ENCODE measurements around the gene GPR61.

The GPR61 gene

DNA sequence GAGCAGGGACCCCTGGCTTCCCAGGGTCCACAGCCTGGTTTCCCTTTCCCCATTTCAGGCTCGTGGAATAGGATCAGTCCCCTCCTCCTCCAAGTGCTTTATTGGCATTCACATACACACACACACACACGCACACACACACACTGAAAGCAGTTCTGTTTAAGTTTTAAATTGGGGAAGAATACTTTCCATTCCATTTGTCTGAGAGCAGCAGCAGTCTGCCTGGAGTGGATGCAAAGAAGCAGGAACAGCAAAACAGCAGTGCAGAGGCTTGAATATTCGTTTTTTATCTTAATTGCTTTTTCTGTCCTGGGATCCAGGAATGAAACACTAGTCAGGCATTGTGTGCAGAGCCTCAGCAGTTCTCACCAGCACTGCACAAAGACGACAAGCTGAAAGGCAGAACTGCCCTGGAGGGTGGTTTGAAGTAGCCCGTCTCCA lies 38.7 kb upstream of the GPR61 start:
- H3K36me3 ChIP-seq (ENCODE audit: control insufficient read depth in 4 of 4, insufficient read depth in 4 of 4, low read length in 3 of 4) = peaks cover 6 to 42% (median 26%) of the 10 kb centered on the region in 4 experiments
- WGBS (ENCODE audit: insufficient coverage) = 95% methylated on average over 4 of the region's 5 CpGs
- ChIA-PET POLR2A (no interaction called here), CTCF (interaction anchor here (11.1 to 39.1 kb wide), 4 partner anchors 3 to 33 kb away, joined by 90 to 1203 read pairs (median 232); partner anchors contain the start of genes AMIGO1, ATXN7L2, CYB561D1 and GPR61)
- H3K4me1 ChIP-seq (ENCODE audit: control extremely low read depth in 1 of 4, control insufficient read depth in 4 of 4, insufficient read depth in 4 of 4, low read length in 3 of 4) = peaks cover 0 to 23% (median 13%) of the 10 kb centered on the region in 4 experiments
- H3K27me3 ChIP-seq (replicated peaks in 2 of 5; ENCODE audit: control insufficient read depth in 4 of 5, insufficient read depth in 5 of 5, low read length in 4 of 5) = no peaks in the 10 kb centered on the region
- H3K4me3 ChIP-seq (ENCODE audit: control insufficient read depth in 1 of 7, extremely low read depth in 1 of 7, insufficient read depth in 4 of 7, low read depth in 2 of 7, low read length in 6 of 7) = no peak overlapping the region
- no peaks in the 10 kb centered on the region for H3K9me3 ChIP-seq (ENCODE audit: control extremely low read depth in 1 of 5, control insufficient read depth in 4 of 5, insufficient read depth in 2 of 5, low read depth in 1 of 5, low read length in 4 of 5)
- DNase-seq = no peak
- H3K27ac ChIP-seq (ENCODE audit: insufficient read depth in 1 of 2, low read depth in 1 of 2, low read length in 2 of 2, poor library complexity in 1 of 2, severe bottlenecking in 2 of 2) = no peak overlapping the region

DNA sequence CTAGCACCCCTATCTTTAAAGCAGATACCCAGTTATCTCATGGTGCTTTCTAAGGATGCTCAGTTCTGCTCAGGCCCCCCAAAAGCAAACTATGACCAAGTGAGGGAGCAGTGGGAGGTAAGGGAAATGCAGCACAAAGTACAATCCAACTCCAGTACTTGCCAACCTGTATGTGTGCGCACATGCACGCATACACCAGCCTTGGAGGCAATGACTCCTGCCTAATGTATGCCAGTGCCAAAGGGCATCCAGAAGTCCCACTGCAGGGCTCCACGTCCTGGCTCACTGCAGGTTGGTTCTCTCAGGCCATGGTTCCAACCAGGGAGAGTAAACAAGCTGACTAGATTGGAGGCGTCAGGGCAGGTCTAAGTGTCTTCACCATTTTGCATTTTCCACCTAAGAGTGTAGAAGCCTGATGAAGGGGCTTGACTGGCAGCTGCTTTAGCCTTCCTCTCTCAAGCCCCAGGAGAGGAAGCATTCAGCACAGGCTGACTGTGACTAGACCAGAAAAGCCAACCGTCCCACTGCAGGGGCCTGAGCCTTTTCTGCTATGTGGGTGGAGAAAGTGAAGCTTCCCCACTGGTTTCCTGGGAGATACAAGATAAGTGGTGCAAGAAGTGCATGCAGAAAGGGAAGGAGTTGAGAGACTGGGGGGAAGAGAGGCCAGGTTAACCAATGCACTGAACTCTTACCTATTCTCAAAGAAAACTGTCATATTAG lies 37.9 kb upstream of the GPR61 start:
- no peak overlapping the region for H3K4me3 ChIP-seq (ENCODE audit: control insufficient read depth in 1 of 7, extremely low read depth in 1 of 7, insufficient read depth in 4 of 7, low read depth in 2 of 7, low read length in 6 of 7)
- CTCF ChIA-PET = interaction anchor here (2.8 to 39.1 kb wide), 4 partner anchors 10 to 32 kb away, joined by 8 to 1203 read pairs (median 161); partner anchors contain the start of genes ATXN7L2, CYB561D1 and GPR61
- H3K9me3 ChIP-seq (ENCODE audit: control extremely low read depth in 1 of 5, control insufficient read depth in 4 of 5, insufficient read depth in 2 of 5, low read depth in 1 of 5, low read length in 4 of 5) = no peaks in the 10 kb centered on the region
- WGBS (ENCODE audit: insufficient coverage) = 76% methylated on average over 5 of the region's 5 CpGs
- peak in 1 of 3 donors; percentile 29 for DNase-seq
- H3K4me1 ChIP-seq (ENCODE audit: control extremely low read depth in 1 of 4, control insufficient read depth in 4 of 4, insufficient read depth in 4 of 4, low read length in 3 of 4) = peaks cover 0 to 23% (median 13%) of the 10 kb centered on the region in 4 experiments
- H3K36me3 ChIP-seq (ENCODE audit: control insufficient read depth in 4 of 4, insufficient read depth in 4 of 4, low read length in 3 of 4) = peaks cover 2 to 33% (median 20%) of the 10 kb centered on the region in 4 experiments
- no peak overlapping the region for H3K27ac ChIP-seq (ENCODE audit: insufficient read depth in 1 of 2, low read depth in 1 of 2, low read length in 2 of 2, poor library complexity in 1 of 2, severe bottlenecking in 2 of 2)
- POLR2A ChIA-PET = no interaction called here
- H3K27me3 ChIP-seq (replicated peaks in 2 of 5; ENCODE audit: control insufficient read depth in 4 of 5, insufficient read depth in 5 of 5, low read length in 4 of 5) = peaks cover 0 to 2% (median 0%) of the 10 kb centered on the region in 5 experiments

DNA sequence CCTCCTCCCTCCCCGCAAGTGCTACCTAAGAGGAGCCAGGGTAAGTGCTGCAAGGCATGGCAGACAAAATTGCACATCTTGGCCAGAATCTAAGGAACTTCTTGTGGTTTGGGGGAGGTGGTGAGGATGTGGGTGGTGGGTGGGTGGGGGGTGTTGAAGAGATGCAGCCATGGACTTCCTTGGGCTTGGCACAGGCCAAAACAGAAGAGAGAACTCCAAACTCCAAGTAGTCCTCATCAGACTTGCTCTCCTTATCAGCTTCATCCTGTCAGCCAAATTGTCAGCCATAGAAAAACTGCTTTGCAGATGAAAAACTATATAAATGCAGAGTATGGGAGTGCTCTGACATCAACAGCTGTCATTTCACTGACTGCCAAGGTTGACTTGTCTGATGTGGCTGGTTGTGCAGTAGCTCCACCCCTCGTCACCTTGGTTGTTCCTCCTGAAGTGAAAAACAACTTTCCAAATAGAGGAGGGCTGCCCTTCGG lies 37.3 kb upstream of the GPR61 start:
- Histone ChIP-seq H3K36me3 (ENCODE audit: control insufficient read depth in 4 of 4, insufficient read depth in 4 of 4, low read length in 3 of 4) (peaks cover 2 to 27% (median 16%) of the 10 kb centered on the region in 4 experiments), H3K4me1 (ENCODE audit: control extremely low read depth in 1 of 4, control insufficient read depth in 4 of 4, insufficient read depth in 4 of 4, low read length in 3 of 4) (peaks cover 0 to 23% (median 13%) of the 10 kb centered on the region in 4 experiments), H3K4me3 (ENCODE audit: control insufficient read depth in 1 of 7, extremely low read depth in 1 of 7, insufficient read depth in 4 of 7, low read depth in 2 of 7, low read length in 6 of 7) (no peak overlapping the region), H3K9me3 (ENCODE audit: control extremely low read depth in 1 of 5, control insufficient read depth in 4 of 5, insufficient read depth in 2 of 5, low read depth in 1 of 5, low read length in 4 of 5) (no peaks in the 10 kb centered on the region), H3K27me3 (replicated peaks in 2 of 5; ENCODE audit: control insufficient read depth in 4 of 5, insufficient read depth in 5 of 5, low read length in 4 of 5) (peaks cover 0 to 5% (median 0%) of the 10 kb centered on the region in 5 experiments), H3K27ac (ENCODE audit: insufficient read depth in 1 of 2, low read depth in 1 of 2, low read length in 2 of 2, poor library complexity in 1 of 2, severe bottlenecking in 2 of 2) (peak overlapping the region in 1 of 2 experiments; percentile 49)
- CTCF ChIA-PET = interaction anchor here (2.8 to 39.1 kb wide), 4 partner anchors 10 to 32 kb away, joined by 8 to 1203 read pairs (median 161); partner anchors contain the start of genes ATXN7L2, CYB561D1 and GPR61
- POLR2A ChIA-PET = no interaction called here
- WGBS (ENCODE audit: insufficient coverage) = 71% methylated on average over 2 of the region's 3 CpGs
- DNase-seq = peak in 2 of 3 donors; percentile 27 to 34

GRCh38 chr1:109503935-109504334 lies 35.7 kb upstream of the GPR61 start:
- Histone ChIP-seq H3K27ac (ENCODE audit: insufficient read depth in 1 of 2, low read depth in 1 of 2, low read length in 2 of 2, poor library complexity in 1 of 2, severe bottlenecking in 2 of 2) (no peak overlapping the region), H3K4me3 (ENCODE audit: control insufficient read depth in 1 of 7, extremely low read depth in 1 of 7, insufficient read depth in 4 of 7, low read depth in 2 of 7, low read length in 6 of 7) (no peak overlapping the region), H3K4me1 (ENCODE audit: control extremely low read depth in 1 of 4, control insufficient read depth in 4 of 4, insufficient read depth in 4 of 4, low read length in 3 of 4) (peaks cover 0 to 23% (median 13%) of the 10 kb centered on the region in 4 experiments), H3K9me3 (ENCODE audit: control extremely low read depth in 1 of 5, control insufficient read depth in 4 of 5, insufficient read depth in 2 of 5, low read depth in 1 of 5, low read length in 4 of 5) (no peaks in the 10 kb centered on the region), H3K36me3 (ENCODE audit: control insufficient read depth in 4 of 4, insufficient read depth in 4 of 4, low read length in 3 of 4) (peaks cover 2 to 15% (median 8%) of the 10 kb centered on the region in 4 experiments), H3K27me3 (replicated peaks in 2 of 5; ENCODE audit: control insufficient read depth in 4 of 5, insufficient read depth in 5 of 5, low read length in 4 of 5) (peaks cover 0 to 14% (median 0%) of the 10 kb centered on the region in 5 experiments)
- DNase-seq = no peak
- ChIA-PET POLR2A (no interaction called here), CTCF (interaction anchor here (1.0 to 39.1 kb wide), 5 partner anchors 12 to 120 kb away, joined by 3 to 1203 read pairs (median 90); partner anchors contain the start of genes ATXN7L2, CYB561D1 and GPR61)
- WGBS (ENCODE audit: insufficient coverage) = 93% methylated on average over 5 of the region's 5 CpGs

GRCh38 chr1:109504974-109505373 lies 34.7 kb upstream of the GPR61 start:
- DNase-seq = no peak
- H3K27ac ChIP-seq (ENCODE audit: insufficient read depth in 1 of 2, low read depth in 1 of 2, low read length in 2 of 2, poor library complexity in 1 of 2, severe bottlenecking in 2 of 2) = no peak overlapping the region
- no CpG with 5 or more reads among the region's 1 CpG for WGBS (ENCODE audit: insufficient coverage)
- H3K9me3 ChIP-seq (ENCODE audit: control extremely low read depth in 1 of 5, control insufficient read depth in 4 of 5, insufficient read depth in 2 of 5, low read depth in 1 of 5, low read length in 4 of 5) = no peaks in the 10 kb centered on the region
- H3K36me3 ChIP-seq (ENCODE audit: control insufficient read depth in 4 of 4, insufficient read depth in 4 of 4, low read length in 3 of 4) = peaks cover 2 to 13% (median 7%) of the 10 kb centered on the region in 4 experiments
- H3K4me1 ChIP-seq (ENCODE audit: control extremely low read depth in 1 of 4, control insufficient read depth in 4 of 4, insufficient read depth in 4 of 4, low read length in 3 of 4) = peaks cover 0 to 32% (median 18%) of the 10 kb centered on the region in 4 experiments
- POLR2A ChIA-PET = interaction anchor here (0.6 kb wide), 1 partner anchor 72 kb away, joined by 3 read pairs; no protein-coding TSS in a partner anchor
- CTCF ChIA-PET = interaction anchor here (1.0 to 39.1 kb wide), 4 partner anchors 11 to 119 kb away, joined by 3 to 1203 read pairs (median 161); partner anchors contain the start of genes ATXN7L2, CYB561D1 and GPR61
- no peak overlapping the region for H3K4me3 ChIP-seq (ENCODE audit: control insufficient read depth in 1 of 7, extremely low read depth in 1 of 7, insufficient read depth in 4 of 7, low read depth in 2 of 7, low read length in 6 of 7)
- peaks cover 0 to 14% (median 0%) of the 10 kb centered on the region in 5 experiments for H3K27me3 ChIP-seq (replicated peaks in 2 of 5; ENCODE audit: control insufficient read depth in 4 of 5, insufficient read depth in 5 of 5, low read length in 4 of 5)

GRCh38 chr1:109508001-109508872 lies 31.4 kb upstream of the GPR61 start:
- CTCF ChIA-PET = interaction anchor here (1.1 to 39.1 kb wide), 3 partner anchors 11 to 26 kb away, joined by 7 to 1203 read pairs (median 232); partner anchors contain the start of genes ATXN7L2, CYB561D1 and GPR61
- peaks cover 0 to 14% (median 11%) of the 10 kb centered on the region in 4 experiments for H3K4me1 ChIP-seq (ENCODE audit: control extremely low read depth in 1 of 4, control insufficient read depth in 4 of 4, insufficient read depth in 4 of 4, low read length in 3 of 4)
- H3K27ac ChIP-seq (ENCODE audit: insufficient read depth in 1 of 2, low read depth in 1 of 2, low read length in 2 of 2, poor library complexity in 1 of 2, severe bottlenecking in 2 of 2) = no peak overlapping the region
- H3K9me3 ChIP-seq (ENCODE audit: control extremely low read depth in 1 of 5, control insufficient read depth in 4 of 5, insufficient read depth in 2 of 5, low read depth in 1 of 5, low read length in 4 of 5) = no peaks in the 10 kb centered on the region
- no peak overlapping the region for H3K4me3 ChIP-seq (ENCODE audit: control insufficient read depth in 1 of 7, extremely low read depth in 1 of 7, insufficient read depth in 4 of 7, low read depth in 2 of 7, low read length in 6 of 7)
- peaks cover 0 to 20% (median 0%) of the 10 kb centered on the region in 5 experiments for H3K27me3 ChIP-seq (replicated peaks in 2 of 5; ENCODE audit: control insufficient read depth in 4 of 5, insufficient read depth in 5 of 5, low read length in 4 of 5)
- no peak for DNase-seq
- 94% methylated on average over 17 of the region's 25 CpGs for WGBS (ENCODE audit: insufficient coverage)
- peaks cover 0 to 2% (median 0%) of the 10 kb centered on the region in 4 experiments for H3K36me3 ChIP-seq (ENCODE audit: control insufficient read depth in 4 of 4, insufficient read depth in 4 of 4, low read length in 3 of 4)
- POLR2A ChIA-PET = no interaction called here
